GM13977 (cell line): ENCODE results near the gene MAPKAP1.

Source experiments
- DNase-seq: peaks from one replicate; pipeline ENCODE4 v3.0.0; 2012; ENCODE audit warnings: low spot score
- CTCF ChIP-seq: IDR thresholded peaks from 2 replicates; pipeline ENCODE4 v1.5.1; 2012; ENCODE audit warnings: mild to moderate bottlenecking, control low read depth; ENCODE audit not compliant: insufficient read depth; ENCODE audit errors: extremely low read depth, missing control alignments
- in situ Hi-C: fragments of 300-500 bp; cut with MboI; formaldehyde crosslinking; loops from one replicate; pipeline ENCODE4 v1.12.0; 2022; ENCODE audit warnings: low sequenced_read_pairs, low pct_unique_long_range_greater_than_20kb, mixed read lengths, inconsistent platforms; ENCODE audit not compliant: unreplicated experiment

The MAPKAP1 gene

GRCh38 chr9:125467116-125467740, 239.8 kb downstream of the MAPKAP1 start:
- DNase-seq = no peak
- TF ChIP-seq CTCF = no peak
- in situ Hi-C loops = no loop called here

- in situ Hi-C loops = no loop called here
- no peak for TF ChIP-seq CTCF
- no peak for DNase-seq
Measured at GRCh38 chr9:125466411-125466810, 240.6 kb downstream of the MAPKAP1 start.

- in situ Hi-C loops = no loop called here
- TF ChIP-seq CTCF = no peak
- DNase-seq = no peak
Measured at GRCh38 chr9:125464591-125465385, 242.2 kb downstream of the MAPKAP1 start.

GRCh38 chr9:125463926-125464325, 243.1 kb downstream of the MAPKAP1 start:
- no peak for TF ChIP-seq CTCF
- in situ Hi-C loops = no loop called here
- no peak for DNase-seq

- DNase-seq = no peak
- in situ Hi-C loops = no loop called here
- no peak for TF ChIP-seq CTCF
Measured at GRCh38 chr9:125462861-125463291, 244.1 kb downstream of the MAPKAP1 start.

GRCh38 chr9:125461636-125462190, 245.3 kb downstream of the MAPKAP1 start:
- in situ Hi-C loops = no loop called here
- no peak for TF ChIP-seq CTCF
- DNase-seq = no peak
